HFF-Myc (cell line): ENCODE results near the gene SNTG2.

Experiments used
- DNase-seq: peaks from one replicate; pipeline ENCODE4 v3.0.0-alpha.2; 2011; ENCODE audit warnings: low read depth; ENCODE audit errors: extremely low read depth
- H3K4me3 ChIP-seq: replicated peaks from 2 replicates; pipeline ENCODE4 v1.5.1; 2011; ENCODE audit warnings: low read depth, mild to moderate bottlenecking, control low read depth, low read length
- TF ChIP-seq, protein P1 (sequence below): IDR thresholded peaks from 2 replicates; pipeline ENCODE4 v1.5.1; 2012; ENCODE audit warnings: mild to moderate bottlenecking, low read depth, low read length, control low read depth; ENCODE audit errors: missing control alignments

The SNTG2 gene

DNA sequence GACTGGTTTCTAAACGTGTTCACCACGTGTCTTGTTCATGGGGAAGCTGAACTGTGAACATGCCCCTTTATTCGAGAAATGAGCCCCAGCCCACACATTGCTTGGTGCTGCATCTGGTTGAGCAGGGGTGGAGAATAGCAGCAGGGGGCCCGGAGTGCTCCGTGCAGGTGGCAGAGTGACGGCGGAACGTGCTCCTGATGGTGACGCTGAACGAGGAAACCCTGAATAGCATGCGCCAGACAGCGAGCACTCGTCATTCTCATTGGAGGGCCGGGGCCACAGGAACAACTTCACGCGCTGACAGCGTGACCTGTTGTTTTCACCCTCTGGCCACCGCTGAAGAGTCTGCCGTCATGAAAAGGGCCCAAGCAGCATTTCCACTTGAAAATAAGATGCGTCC, 336.8 kb downstream of the SNTG2 start:
- TF ChIP-seq, protein P1, sequence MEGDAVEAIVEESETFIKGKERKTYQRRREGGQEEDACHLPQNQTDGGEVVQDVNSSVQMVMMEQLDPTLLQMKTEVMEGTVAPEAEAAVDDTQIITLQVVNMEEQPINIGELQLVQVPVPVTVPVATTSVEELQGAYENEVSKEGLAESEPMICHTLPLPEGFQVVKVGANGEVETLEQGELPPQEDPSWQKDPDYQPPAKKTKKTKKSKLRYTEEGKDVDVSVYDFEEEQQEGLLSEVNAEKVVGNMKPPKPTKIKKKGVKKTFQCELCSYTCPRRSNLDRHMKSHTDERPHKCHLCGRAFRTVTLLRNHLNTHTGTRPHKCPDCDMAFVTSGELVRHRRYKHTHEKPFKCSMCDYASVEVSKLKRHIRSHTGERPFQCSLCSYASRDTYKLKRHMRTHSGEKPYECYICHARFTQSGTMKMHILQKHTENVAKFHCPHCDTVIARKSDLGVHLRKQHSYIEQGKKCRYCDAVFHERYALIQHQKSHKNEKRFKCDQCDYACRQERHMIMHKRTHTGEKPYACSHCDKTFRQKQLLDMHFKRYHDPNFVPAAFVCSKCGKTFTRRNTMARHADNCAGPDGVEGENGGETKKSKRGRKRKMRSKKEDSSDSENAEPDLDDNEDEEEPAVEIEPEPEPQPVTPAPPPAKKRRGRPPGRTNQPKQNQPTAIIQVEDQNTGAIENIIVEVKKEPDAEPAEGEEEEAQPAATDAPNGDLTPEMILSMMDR, result no peak
- no peak overlapping the region for H3K4me3 ChIP-seq
- no peak for DNase-seq

DNA sequence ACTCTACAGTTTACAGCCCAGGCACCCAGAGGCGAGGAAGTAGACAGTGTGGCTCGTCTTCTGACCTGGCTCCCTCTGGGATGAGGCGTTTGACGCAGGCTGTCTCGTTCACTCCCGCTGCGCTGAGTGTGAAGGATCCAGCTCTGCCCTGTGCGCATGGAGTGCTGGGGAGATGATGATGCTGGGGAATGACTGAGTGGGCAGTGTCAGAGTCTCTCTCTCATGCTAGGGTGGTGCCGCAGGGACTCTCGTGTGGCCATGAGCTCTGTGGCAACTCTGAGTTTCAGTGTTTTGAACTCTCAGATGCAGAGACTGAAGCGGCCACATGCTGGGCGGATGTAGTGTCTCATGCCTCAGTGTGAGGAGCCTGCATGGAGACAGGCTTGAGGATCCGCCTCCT, 344.3 kb downstream of the SNTG2 start:
- no peak overlapping the region for H3K4me3 ChIP-seq
- no peak for DNase-seq
- TF ChIP-seq, protein P1, result no peak

DNA sequence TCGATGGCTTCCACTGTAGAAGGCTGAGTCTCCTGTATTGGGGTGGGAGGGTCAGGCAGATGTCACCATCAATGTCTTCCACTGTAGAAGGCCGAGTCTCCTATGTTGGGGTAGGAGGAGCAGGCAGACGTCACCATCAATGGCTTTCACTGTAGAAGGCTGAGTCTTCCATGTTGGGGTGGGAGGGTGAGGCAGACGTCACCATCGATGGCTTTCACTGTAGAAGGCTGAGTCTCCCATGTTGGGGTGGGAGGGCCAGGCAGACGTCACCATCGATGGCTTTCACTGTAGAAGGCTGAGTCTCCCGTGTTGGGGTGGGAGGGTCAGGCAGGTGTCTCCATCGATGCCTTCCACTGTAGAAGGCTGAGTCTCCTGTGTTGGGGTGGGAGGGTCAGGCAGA, 345.1 kb downstream of the SNTG2 start:
- H3K4me3 ChIP-seq, result no peak overlapping the region
- TF ChIP-seq, protein P1, result no peak
- DNase-seq, result no peak

DNA sequence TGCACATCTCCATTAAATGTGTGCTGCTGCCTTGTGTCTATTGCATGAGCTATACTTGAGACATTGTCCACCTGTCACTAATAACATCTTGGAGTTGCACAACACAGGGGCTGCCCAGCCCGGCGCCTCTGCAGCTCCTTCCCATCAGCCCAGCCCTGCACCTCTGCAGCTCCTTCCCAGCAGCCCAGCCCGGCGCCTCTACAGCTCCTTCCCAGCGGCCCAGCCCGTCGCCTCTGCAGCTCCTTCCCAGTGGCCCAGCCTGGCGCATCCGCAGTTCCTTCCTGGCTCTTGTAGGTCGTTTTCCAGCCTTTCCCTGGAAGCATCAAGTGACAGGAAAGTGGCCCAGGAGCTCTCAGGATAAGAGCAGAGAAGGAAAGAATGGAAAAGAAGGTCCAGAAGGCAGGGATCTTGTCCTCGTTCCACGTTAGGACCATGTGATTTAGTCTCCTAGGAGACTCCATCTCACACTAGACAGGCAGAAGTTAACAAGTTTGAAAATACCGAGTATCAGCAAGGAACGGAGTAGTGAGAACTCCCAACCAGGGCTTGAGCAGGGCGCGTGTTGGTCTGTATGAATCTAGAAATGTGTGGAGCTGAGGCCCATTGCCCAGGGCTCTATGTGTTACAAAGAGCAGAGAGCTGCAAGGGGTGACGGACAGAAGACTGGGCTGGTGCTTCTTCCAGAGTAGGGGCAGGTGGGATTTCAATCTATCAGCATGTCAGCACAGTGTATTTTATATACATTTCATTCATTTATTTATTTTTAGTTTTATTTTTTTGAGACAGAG, 346.9 kb downstream of the SNTG2 start:
- TF ChIP-seq, protein P1, result no peak
- H3K4me3 ChIP-seq, result no peak overlapping the region
- no peak for DNase-seq

DNA sequence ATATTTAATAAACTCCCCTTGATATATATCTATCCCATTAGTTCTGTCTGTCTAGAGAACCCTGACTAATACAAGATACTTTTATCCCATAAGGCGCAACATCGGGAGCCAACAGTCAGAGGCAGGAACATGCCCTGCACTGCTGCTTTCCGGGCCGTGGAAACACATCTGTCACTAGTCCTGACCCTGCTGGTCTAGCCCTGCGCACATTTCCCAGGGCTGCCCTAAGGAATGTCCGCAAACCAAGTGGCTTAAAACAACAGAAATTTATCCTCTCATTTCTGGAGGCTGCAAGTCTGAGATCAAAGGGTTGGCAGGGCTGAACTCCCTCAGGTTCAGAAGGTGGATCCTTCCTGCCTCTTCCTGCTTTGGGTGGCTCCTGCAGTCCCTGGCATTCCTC, 348.4 kb downstream of the SNTG2 start:
- no peak for DNase-seq
- TF ChIP-seq, protein P1, result no peak
- H3K4me3 ChIP-seq, result no peak overlapping the region

DNA sequence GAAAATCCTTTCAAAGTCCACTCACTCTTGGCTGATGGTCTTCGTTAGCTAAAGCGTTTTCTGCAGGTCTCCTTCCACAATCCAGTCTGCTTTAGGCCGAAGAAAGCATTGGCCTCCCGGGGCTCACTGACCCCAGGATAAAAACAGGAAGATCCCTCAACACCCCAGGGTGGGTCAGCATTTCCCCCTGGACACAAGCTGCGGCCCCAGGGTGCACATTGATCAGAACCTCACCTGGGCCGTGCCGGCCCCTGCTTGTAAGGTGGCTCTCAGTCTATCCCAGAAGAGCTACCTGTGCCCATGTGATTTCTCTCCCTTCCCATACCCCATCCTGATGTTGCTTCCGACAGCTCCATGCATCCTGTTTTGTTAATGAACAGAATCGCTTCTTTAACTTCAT, 349.6 kb downstream of the SNTG2 start:
- DNase-seq, result no peak
- no peak overlapping the region for H3K4me3 ChIP-seq
- TF ChIP-seq, protein P1, result no peak

DNA sequence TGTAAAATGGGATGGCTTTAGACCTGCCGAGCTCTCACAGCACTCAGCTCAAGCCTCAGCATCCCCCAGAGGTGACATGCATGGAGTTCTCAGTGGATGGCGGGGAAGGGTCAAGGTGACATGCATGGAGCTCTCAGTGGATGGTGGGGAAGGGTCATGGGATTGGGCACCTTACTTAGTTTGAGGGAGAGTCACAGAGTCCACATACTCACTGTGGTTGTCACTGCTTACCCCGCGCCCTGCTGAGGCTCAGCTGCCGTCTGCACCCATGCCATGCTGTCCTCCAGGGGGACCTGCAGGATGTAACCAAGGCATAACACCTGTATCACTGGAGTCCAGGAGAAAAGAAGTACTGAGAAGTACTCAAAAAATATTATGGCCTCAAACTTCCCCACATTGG, 350.4 kb downstream of the SNTG2 start:
- DNase-seq, result no peak
- H3K4me3 ChIP-seq, result no peak overlapping the region
- TF ChIP-seq, protein P1, result no peak
